ENCODE results near the gene IGSF11.

IGSF11 gene

GRCh38 chr3:118942195-118942594 lies 92.5 kb downstream of the IGSF11 start:
- no peak for TF ChIP-seq CTCF (IDR thresholded peaks at IDR 0.05; ENCODE audit: borderline replicate concordance, insufficient read depth, low read depth, low read length)
- no peak overlapping the region for H3K4me3 ChIP-seq (ENCODE audit: low read depth, low read length)

- no peak for TF ChIP-seq CTCF (IDR thresholded peaks at IDR 0.05; ENCODE audit: borderline replicate concordance, insufficient read depth, low read depth, low read length)
- no peak overlapping the region for H3K4me3 ChIP-seq (ENCODE audit: low read depth, low read length)
Observed at GRCh38 chr3:118941236-118941635, 93.4 kb downstream of the IGSF11 start.

GRCh38 chr3:118938183-118938961 lies 96.3 kb downstream of the IGSF11 start:
- TF ChIP-seq CTCF (IDR thresholded peaks at IDR 0.05; ENCODE audit: borderline replicate concordance, insufficient read depth, low read depth, low read length), result no peak

GRCh38 chr3:118936811-118937210 lies 97.8 kb downstream of the IGSF11 start:
- no peak overlapping the region for H3K4me3 ChIP-seq (ENCODE audit: low read depth, low read length)
- TF ChIP-seq CTCF (IDR thresholded peaks at IDR 0.05; ENCODE audit: borderline replicate concordance, insufficient read depth, low read depth, low read length), result no peak

More at GRCh38 chr3:118938183-118938961, 96.3 kb downstream of the IGSF11 start:
- H3K4me3 ChIP-seq (ENCODE audit: low read depth, low read length), result no peak overlapping the region

GRCh38 chr3:118932822-118933558 lies 101.7 kb downstream of the IGSF11 start:
- no peak for TF ChIP-seq CTCF (IDR thresholded peaks at IDR 0.05; ENCODE audit: borderline replicate concordance, insufficient read depth, low read depth, low read length)
- H3K4me3 ChIP-seq (ENCODE audit: low read depth, low read length), result no peak overlapping the region

- no peak overlapping the region for H3K4me3 ChIP-seq (ENCODE audit: low read depth, low read length)
- no peak for TF ChIP-seq CTCF (IDR thresholded peaks at IDR 0.05; ENCODE audit: borderline replicate concordance, insufficient read depth, low read depth, low read length)
Observed at GRCh38 chr3:118931996-118932395, 102.7 kb downstream of the IGSF11 start.
